ENCODE measurements around the gene PRPH.

Gene PRPH

GRCh38 chr12:49339464-49339861 is 44.5 kb downstream of the PRPH start:
- Histone ChIP-seq H3K4me1 (ENCODE audit: control insufficient read depth in 5 of 5, insufficient read depth in 5 of 5, low read length in 5 of 5) (peaks cover 2 to 34% (median 32%) of the 10 kb centered on the region in 5 donors), H3K9me3 (ENCODE audit: control insufficient read depth in 5 of 5, low read length in 5 of 5) (no peaks in the 10 kb centered on the region), H3K27me3 (ENCODE audit: control insufficient read depth in 5 of 5, insufficient read depth in 4 of 5, low read length in 5 of 5) (peaks cover 40 to 74% (median 48%) of the 10 kb centered on the region in 5 donors)

GRCh38 chr12:49340095-49340870 is 45.3 kb downstream of the PRPH start:
- Histone ChIP-seq H3K27me3 (ENCODE audit: control insufficient read depth in 5 of 5, insufficient read depth in 4 of 5, low read length in 5 of 5) (peaks cover 32 to 69% (median 40%) of the 10 kb centered on the region in 5 donors), H3K9me3 (ENCODE audit: control insufficient read depth in 5 of 5, low read length in 5 of 5) (no peaks in the 10 kb centered on the region), H3K4me3 (ENCODE audit: low read depth in 1 of 5, low read length in 5 of 5) (no peak overlapping the region), H3K36me3 (ENCODE audit: control insufficient read depth in 5 of 5, insufficient read depth in 5 of 5, low read length in 5 of 5) (no peaks in the 10 kb centered on the region), H3K27ac (ENCODE audit: low read depth, low read length) (no peak overlapping the region), H3K4me1 (ENCODE audit: control insufficient read depth in 5 of 5, insufficient read depth in 5 of 5, low read length in 5 of 5) (peaks cover 2 to 38% (median 32%) of the 10 kb centered on the region in 5 donors), H3K9ac (ENCODE audit: low read length in 5 of 5) (no peak overlapping the region)

More at GRCh38 chr12:49339464-49339861, 44.5 kb downstream of the PRPH start:
- no peaks in the 10 kb centered on the region for H3K36me3 ChIP-seq (ENCODE audit: control insufficient read depth in 5 of 5, insufficient read depth in 5 of 5, low read length in 5 of 5)
- H3K27ac ChIP-seq (ENCODE audit: low read depth, low read length), result no peak overlapping the region
- no peak overlapping the region for H3K4me3 ChIP-seq (ENCODE audit: low read depth in 1 of 5, low read length in 5 of 5)
- H3K9ac ChIP-seq (ENCODE audit: low read length in 5 of 5), result no peak overlapping the region

GRCh38 chr12:49340971-49341776 is 46.2 kb downstream of the PRPH start:
- no peak overlapping the region for H3K9ac ChIP-seq (ENCODE audit: low read length in 5 of 5)
- peaks cover 2 to 42% (median 40%) of the 10 kb centered on the region in 5 donors for H3K4me1 ChIP-seq (ENCODE audit: control insufficient read depth in 5 of 5, insufficient read depth in 5 of 5, low read length in 5 of 5)
- H3K36me3 ChIP-seq (ENCODE audit: control insufficient read depth in 5 of 5, insufficient read depth in 5 of 5, low read length in 5 of 5), result no peaks in the 10 kb centered on the region
- no peaks in the 10 kb centered on the region for H3K9me3 ChIP-seq (ENCODE audit: control insufficient read depth in 5 of 5, low read length in 5 of 5)
- H3K27me3 ChIP-seq (ENCODE audit: control insufficient read depth in 5 of 5, insufficient read depth in 4 of 5, low read length in 5 of 5), result peaks cover 31 to 68% (median 37%) of the 10 kb centered on the region in 5 donors
- no peak overlapping the region for H3K27ac ChIP-seq (ENCODE audit: low read depth, low read length)
- H3K4me3 ChIP-seq (ENCODE audit: low read depth in 1 of 5, low read length in 5 of 5), result no peak overlapping the region

- Histone ChIP-seq H3K27ac (ENCODE audit: low read depth, low read length) (no peak overlapping the region), H3K36me3 (ENCODE audit: control insufficient read depth in 5 of 5, insufficient read depth in 5 of 5, low read length in 5 of 5) (no peaks in the 10 kb centered on the region), H3K27me3 (ENCODE audit: control insufficient read depth in 5 of 5, insufficient read depth in 4 of 5, low read length in 5 of 5) (peaks cover 30 to 66% (median 36%) of the 10 kb centered on the region in 5 donors), H3K9me3 (ENCODE audit: control insufficient read depth in 5 of 5, low read length in 5 of 5) (no peaks in the 10 kb centered on the region), H3K9ac (ENCODE audit: low read length in 5 of 5) (no peak overlapping the region), H3K4me3 (ENCODE audit: low read depth in 1 of 5, low read length in 5 of 5) (peak overlapping the region in 4 of 5 donors; percentile 50 to 64 (median 55)), H3K4me1 (ENCODE audit: control insufficient read depth in 5 of 5, insufficient read depth in 5 of 5, low read length in 5 of 5) (peaks cover 2 to 42% (median 40%) of the 10 kb centered on the region in 5 donors)
These were observed 46.8 kb downstream of the PRPH start for GRCh38 chr12:49341777-49342065.

- H3K9ac ChIP-seq (ENCODE audit: low read length in 5 of 5), result peak overlapping the region in 3 of 5 donors; percentile 23 to 71 (median 39)
- H3K36me3 ChIP-seq (ENCODE audit: control insufficient read depth in 5 of 5, insufficient read depth in 5 of 5, low read length in 5 of 5), result no peaks in the 10 kb centered on the region
- peaks cover 2 to 43% (median 42%) of the 10 kb centered on the region in 5 donors for H3K4me1 ChIP-seq (ENCODE audit: control insufficient read depth in 5 of 5, insufficient read depth in 5 of 5, low read length in 5 of 5)
- H3K4me3 ChIP-seq (ENCODE audit: low read depth in 1 of 5, low read length in 5 of 5), result peak overlapping the region; percentile 40 to 64 (median 52)
- H3K9me3 ChIP-seq (ENCODE audit: control insufficient read depth in 5 of 5, low read length in 5 of 5), result no peaks in the 10 kb centered on the region
- H3K27ac ChIP-seq (ENCODE audit: low read depth, low read length), result no peak overlapping the region
- peaks cover 33 to 68% (median 40%) of the 10 kb centered on the region in 5 donors for H3K27me3 ChIP-seq (ENCODE audit: control insufficient read depth in 5 of 5, insufficient read depth in 4 of 5, low read length in 5 of 5)
These were observed 47.3 kb downstream of the PRPH start for GRCh38 chr12:49342066-49342913.

GRCh38 chr12:49342914-49343731 is 48.2 kb downstream of the PRPH start:
- Histone ChIP-seq H3K9ac (ENCODE audit: low read length in 5 of 5) (peak overlapping the region in 2 of 5 donors; percentile 23 to 71), H3K9me3 (ENCODE audit: control insufficient read depth in 5 of 5, low read length in 5 of 5) (no peaks in the 10 kb centered on the region), H3K27ac (ENCODE audit: low read depth, low read length) (no peak overlapping the region), H3K4me1 (ENCODE audit: control insufficient read depth in 5 of 5, insufficient read depth in 5 of 5, low read length in 5 of 5) (peaks cover 2 to 50% (median 48%) of the 10 kb centered on the region in 5 donors), H3K4me3 (ENCODE audit: low read depth in 1 of 5, low read length in 5 of 5) (peak overlapping the region; percentile 40 to 64 (median 52)), H3K27me3 (ENCODE audit: control insufficient read depth in 5 of 5, insufficient read depth in 4 of 5, low read length in 5 of 5) (peaks cover 36 to 68% (median 42%) of the 10 kb centered on the region in 5 donors), H3K36me3 (ENCODE audit: control insufficient read depth in 5 of 5, insufficient read depth in 5 of 5, low read length in 5 of 5) (no peaks in the 10 kb centered on the region)

- no peaks in the 10 kb centered on the region for H3K36me3 ChIP-seq (ENCODE audit: control insufficient read depth in 5 of 5, insufficient read depth in 5 of 5, low read length in 5 of 5)
- no peak overlapping the region for H3K27ac ChIP-seq (ENCODE audit: low read depth, low read length)
- peaks cover 40 to 74% (median 55%) of the 10 kb centered on the region in 5 donors for H3K27me3 ChIP-seq (ENCODE audit: control insufficient read depth in 5 of 5, insufficient read depth in 4 of 5, low read length in 5 of 5)
- no peaks in the 10 kb centered on the region for H3K9me3 ChIP-seq (ENCODE audit: control insufficient read depth in 5 of 5, low read length in 5 of 5)
- no peak overlapping the region for H3K9ac ChIP-seq (ENCODE audit: low read length in 5 of 5)
- peaks cover 2 to 51% (median 48%) of the 10 kb centered on the region in 5 donors for H3K4me1 ChIP-seq (ENCODE audit: control insufficient read depth in 5 of 5, insufficient read depth in 5 of 5, low read length in 5 of 5)
- no peak overlapping the region for H3K4me3 ChIP-seq (ENCODE audit: low read depth in 1 of 5, low read length in 5 of 5)
These were observed 49.6 kb downstream of the PRPH start for GRCh38 chr12:49344486-49345050.

GRCh38 chr12:49345051-49345824 is 50.3 kb downstream of the PRPH start:
- H3K9me3 ChIP-seq (ENCODE audit: control insufficient read depth in 5 of 5, low read length in 5 of 5), result no peaks in the 10 kb centered on the region
- peak overlapping the region in 4 of 5 donors; percentile 36 to 59 (median 46) for H3K4me3 ChIP-seq (ENCODE audit: low read depth in 1 of 5, low read length in 5 of 5)
- peaks cover 2 to 51% (median 48%) of the 10 kb centered on the region in 5 donors for H3K4me1 ChIP-seq (ENCODE audit: control insufficient read depth in 5 of 5, insufficient read depth in 5 of 5, low read length in 5 of 5)
- no peak overlapping the region for H3K27ac ChIP-seq (ENCODE audit: low read depth, low read length)
- H3K36me3 ChIP-seq (ENCODE audit: control insufficient read depth in 5 of 5, insufficient read depth in 5 of 5, low read length in 5 of 5), result no peaks in the 10 kb centered on the region
- H3K9ac ChIP-seq (ENCODE audit: low read length in 5 of 5), result peak overlapping the region in 2 of 5 donors; percentile 1 to 48
- peaks cover 40 to 73% (median 55%) of the 10 kb centered on the region in 5 donors for H3K27me3 ChIP-seq (ENCODE audit: control insufficient read depth in 5 of 5, insufficient read depth in 4 of 5, low read length in 5 of 5)
